ENCODE measurements around the gene PGD. TPM values are rescaled to one million over a fixed set of nuclear protein-coding genes. Genes with fewer than 3 reads are reported as not detected.

Gene PGD
- total RNA-seq, 5 donors from 2014 or later (not counting 1 experiment from before 2014, with no cell fraction given): 23.3 to 43.7 (median 37.0) TPM

Other genes with a start within 250 kb of the PGD start
- gene KIF1B, start 188.5 kb upstream of the PGD start, total RNA-seq: 10 to 100 TPM; 10.3 to 15.3 (median 13.8) TPM
- 1 to 10 TPM; 3.5 to 9.7 (median 5.8) TPM for gene CENPS, start 31.4 kb downstream of the PGD start, total RNA-seq
- gene CORT, start 51.0 kb downstream of the PGD start, total RNA-seq: under 1 TPM in 3 of 5 donors, not detected in 2; 0.40 to 0.55 (median 0.43) TPM
- gene DFFA, start 73.5 kb downstream of the PGD start, total RNA-seq: 10 to 100 TPM; 19.3 to 32.9 (median 26.0) TPM
- 10 to 100 TPM; 22.3 to 24.5 (median 22.7) TPM for gene PEX14, start 75.9 kb downstream of the PGD start, total RNA-seq

All from T-cell (primary cell).